CD4-positive, alpha-beta T cell treated with Interleukin-12 subunit alpha and Interleukin-12 subunit beta, for 1 hour (primary cell): Measurements from ENCODE around the gene FBXO28.

ENCODE experiments used
- DNase-seq: peaks from one replicate; pipeline ENCODE4 v3.0.0-alpha.2; 2020

FBXO28 gene

DNA sequence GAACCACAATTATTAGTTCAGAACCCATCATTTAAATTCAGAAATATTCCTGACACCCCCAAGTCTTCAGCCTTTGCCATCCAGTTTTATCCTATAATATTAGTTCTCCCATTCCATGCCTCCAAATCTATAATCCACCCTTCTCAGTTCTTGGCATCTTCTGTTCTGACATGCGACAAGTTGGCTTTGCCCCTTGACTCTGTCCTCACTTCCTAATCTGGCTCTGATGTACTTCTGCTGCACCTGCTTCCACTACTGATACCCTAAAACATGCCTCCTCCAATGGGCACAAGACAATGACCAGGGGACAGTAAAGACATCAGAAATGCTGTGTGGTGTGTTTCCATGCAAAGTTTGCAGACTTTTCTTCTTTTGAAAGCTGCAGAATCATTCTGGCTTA is 17.1 kb upstream of the FBXO28 start:
- DNase-seq = no peak

DNA sequence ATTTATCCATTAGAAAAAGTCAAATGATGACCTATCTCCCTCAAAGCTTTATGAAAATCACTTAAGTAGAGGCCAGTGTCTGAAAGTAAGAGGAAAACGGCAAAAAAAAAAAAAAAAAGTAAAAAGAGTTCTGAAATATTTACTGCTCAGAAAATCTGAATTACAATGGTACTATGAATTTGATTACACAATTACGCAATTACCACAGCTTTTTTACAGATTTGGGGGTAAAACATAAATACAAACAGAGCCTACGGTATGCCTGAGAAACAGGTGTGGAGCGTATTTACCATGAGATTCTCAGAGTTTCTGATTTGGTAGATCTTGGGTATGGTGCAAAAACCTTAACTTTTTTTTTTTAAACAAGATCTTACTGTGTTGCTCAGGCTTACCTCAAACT is 15.9 kb upstream of the FBXO28 start:
- DNase-seq = no peak

DNA sequence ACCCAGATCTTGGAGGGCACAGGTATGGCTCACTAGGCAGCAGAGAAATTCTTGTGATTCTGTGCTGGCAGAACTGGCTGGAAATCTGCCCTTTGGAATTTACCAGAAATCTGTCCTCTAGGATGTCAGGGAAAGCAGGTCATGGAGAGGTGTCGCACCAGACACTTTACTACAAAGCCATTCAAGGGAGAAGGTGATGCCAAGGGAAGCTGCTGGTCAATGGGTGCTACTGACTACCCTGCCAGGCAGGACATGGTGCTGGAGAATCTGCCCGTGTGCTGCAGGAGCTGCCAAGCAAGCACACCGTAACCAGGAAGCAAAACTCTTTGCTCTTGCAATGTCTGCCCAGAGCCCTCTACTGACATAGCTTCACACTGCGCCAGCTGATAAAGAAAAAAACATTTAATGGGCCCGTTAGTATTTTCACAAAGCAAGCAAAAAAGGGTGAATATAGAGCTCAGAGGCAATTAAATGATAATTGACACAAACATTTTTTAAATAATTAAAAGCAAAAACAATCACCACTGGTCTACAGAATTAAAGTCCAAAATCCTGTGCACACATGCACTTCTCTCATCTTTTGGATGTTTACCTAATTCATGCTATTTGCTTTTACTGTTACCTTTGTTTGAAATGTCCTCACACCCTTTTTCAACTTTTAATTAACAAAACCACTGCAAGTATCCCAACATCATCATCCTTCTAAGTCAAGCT is 7.2 kb upstream of the FBXO28 start:
- DNase-seq = peak; percentile 4

DNA sequence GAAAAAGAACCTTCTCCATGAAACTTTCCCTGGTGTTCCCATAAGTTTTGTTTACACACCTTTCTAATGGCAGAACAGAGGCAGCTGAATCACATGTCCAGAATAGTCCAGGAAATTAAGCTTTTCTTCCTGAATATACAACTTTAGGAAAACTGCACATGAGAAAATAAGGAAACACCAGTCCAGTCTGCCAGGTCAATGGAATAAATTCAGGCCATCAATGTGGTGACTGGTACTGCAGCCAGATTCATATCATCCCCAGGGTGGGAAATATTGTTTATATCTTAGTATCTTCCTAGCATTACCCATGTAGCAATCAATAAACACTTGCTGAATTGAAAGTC is 6.7 kb upstream of the FBXO28 start:
- no peak for DNase-seq

DNA sequence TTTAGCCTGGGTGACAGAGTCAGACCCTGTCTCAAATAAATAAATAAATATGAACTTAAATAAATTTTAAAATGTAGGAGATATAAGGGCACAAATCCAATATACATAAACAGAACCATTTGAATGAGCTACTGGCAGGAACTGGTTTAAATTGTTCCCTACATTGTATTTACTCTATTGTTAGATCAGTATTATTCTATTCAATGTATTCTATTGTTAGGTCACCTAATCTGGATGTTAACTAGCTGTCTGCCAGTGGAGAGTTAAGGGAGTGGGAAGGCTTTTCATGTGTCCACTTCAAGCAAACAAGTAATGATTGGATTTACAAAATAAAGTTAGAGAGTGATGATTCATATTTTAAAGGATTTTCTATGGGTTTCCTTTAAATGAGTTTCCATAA is 4.9 kb upstream of the FBXO28 start:
- no peak for DNase-seq

DNA sequence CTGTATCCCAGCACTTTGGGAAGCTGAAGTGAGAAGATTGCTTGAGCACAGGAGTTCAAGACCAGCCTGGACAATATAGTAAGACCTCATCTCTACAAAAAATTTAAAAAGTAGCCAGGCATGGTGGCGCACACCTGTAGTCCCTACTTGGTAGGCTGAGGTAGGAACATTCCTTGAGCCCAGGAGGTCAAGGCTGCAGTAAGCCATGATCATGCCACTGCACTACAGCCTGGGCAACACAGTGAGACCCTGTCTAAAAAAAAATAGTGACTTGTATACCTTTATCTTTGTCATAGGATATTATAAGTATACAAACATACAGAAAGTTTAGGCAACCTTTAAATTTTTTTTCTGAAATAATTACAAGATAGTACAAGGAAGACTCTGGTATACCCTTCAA is 3.9 kb upstream of the FBXO28 start:
- DNase-seq = no peak

DNA sequence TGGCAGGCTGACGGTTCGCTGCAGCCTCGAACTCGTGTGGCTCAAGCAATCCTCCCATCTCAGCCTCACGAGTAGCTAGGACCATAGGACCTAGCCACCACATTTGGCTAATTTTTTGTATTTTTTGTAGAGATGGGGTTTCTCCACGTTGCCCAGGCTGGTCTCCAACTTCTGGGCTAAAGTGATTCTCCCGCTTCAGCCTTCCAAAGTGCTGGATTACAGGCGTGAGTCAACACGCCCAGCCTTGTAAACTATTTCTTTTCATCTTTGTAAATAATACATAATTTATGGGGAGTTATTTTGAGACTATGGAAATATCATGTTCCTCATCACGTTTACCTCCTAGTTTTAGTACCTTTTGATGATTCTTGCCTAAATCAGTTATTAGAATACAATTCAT is 906 bp upstream of the FBXO28 start:
- no peak for DNase-seq

DNA sequence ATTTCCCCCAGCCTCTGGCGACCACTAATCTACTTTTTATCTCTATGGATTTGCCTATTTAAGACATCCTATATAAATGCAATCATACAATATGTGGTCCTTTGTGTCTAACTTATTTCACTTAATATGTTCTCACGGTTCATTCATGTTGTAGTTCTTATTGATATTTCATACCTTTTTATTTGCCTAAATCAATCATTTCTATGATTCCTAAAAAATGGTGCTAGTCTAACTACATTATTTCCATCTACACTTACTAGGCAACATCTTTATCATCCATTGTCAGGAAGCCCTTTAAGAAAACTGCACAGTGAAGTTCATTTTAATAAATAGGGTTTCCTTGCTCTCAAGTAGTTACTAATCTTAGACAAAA is 380 bp upstream of the FBXO28 start:
- DNase-seq = no peak

DNA sequence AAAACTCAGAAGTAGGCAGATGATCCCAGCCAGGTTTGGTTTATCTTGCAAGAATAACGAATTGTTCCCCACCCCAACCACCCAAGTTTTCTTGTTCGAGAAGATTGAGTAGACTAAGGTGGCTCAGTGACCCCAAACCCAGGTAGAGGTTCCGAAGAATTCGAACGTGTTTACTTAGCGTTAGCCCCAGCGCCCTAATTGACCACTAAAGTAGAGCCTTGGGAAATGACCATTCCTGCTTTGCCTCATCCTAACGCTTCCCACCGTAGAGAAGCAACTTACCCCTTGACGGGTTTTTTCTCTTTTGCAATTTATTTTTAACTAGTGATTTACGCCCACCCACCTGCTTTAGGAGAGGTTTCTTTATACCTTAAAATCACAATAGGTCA is 870 bp downstream of the FBXO28 start:
- no peak for DNase-seq

DNA sequence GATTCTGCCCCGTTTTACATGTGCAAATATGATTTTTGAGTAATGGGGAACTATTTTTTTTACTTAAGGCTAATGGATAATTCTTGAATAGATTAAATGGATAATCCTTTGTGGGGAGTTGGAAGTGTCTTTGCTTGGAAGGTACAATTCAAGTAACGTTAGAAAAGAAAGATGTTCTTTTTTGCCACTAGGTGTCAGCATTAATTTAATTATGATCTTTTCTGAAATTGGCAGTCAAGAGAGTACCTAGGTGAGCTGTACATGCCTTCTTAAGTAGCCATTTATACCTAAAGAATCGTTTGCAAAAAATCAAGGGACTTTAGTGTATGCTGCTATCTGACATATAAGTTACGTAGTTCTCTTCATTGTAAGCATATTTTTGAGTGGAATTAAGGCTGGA is 2.2 kb downstream of the FBXO28 start:
- peak; percentile 61 for DNase-seq

DNA sequence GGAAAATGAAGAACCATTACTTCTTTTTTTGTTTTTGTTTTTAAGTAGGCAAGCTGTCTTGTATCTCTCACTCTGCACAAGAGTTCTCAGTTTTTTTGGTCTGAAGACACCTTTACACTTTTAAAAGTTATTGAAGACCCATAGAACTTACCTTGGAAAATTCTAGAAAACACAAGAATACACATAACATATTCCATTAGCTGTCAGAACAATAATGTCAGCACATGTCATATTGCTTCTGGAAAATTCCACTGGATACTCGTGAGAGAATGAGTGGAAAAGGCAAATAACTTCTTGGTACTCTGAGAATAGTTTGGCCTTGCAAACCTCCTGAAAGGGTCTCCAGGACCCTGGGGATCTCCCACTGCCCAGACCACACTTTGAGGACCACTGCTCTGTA is 4.8 kb downstream of the FBXO28 start:
- no peak for DNase-seq

DNA sequence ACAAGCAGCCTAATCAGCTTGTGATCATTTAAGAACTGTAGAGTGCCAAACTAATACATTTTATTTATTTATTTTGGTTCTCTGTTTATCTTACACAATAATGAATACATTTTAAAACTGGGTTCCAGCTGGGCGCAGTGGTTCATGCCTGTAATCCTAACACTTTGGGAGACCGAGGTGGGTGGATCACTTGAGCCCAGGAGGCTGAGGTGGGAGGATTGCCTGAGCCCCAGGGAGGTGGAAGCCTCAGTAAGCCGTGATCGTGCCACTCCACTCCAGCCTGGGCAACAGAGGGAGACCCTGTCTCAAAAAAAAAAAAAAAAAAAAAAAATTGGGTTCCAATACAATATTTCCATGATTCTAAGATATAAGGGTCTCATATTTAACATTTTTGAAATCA is 9.2 kb downstream of the FBXO28 start:
- DNase-seq = no peak

DNA sequence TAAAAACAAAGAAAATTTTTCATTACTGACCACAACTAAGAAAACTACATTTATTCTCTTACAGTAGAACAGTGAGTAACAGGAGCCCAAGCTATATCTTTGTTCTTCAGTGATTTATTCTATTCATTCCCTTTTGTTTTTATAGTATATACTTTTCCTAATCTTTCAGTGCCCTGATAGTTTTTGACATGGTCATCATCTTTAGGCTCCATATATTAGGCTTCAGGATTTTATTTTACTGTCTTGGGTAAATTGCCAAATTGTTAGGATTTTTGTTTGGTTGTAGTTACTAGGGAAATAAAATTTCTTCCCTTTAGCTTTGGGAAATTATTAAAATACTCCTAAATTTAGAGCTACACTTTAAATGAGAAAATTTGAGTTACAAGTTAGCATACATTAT is 10.3 kb downstream of the FBXO28 start:
- no peak for DNase-seq

DNA sequence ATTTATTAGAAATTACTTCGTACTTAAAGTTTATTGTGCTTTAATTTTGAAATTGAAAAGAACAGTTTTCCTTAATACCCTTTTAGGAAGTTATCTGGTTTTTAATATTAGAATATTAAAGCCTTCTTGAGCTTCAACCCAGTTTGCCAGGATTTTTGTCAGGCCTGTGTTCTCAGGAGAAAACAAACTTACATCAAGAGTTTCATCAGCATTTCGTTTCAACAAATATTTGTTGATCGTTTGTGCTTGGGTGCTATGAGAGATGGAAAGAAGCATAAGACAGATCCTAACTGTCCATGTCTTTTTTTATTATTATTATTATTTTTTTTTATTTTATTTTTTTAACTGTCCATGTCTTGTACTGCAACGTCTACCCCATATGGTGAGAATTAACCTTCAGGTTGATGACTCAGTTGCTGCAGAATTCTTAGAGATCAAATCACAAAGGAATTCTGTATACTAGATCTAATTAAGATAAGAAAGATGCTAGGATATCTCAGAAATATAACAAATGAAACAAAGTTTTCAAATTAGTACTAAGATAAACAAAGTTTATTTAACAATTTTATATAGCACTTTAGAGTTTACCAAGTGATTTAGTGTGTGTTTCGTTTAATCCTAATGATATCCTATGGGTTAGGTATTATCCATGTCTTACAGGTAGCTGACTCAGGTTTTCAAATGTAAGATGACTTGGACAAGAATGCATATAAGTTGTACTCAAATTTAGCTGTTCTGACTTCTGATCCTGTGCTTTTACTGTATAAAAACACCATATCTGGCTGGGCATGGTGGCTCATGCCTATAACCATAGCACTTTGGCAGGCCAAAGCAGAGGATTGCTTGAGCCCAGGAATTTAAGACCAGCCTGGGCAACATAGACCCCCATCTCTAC is 14.3 kb downstream of the FBXO28 start:
- DNase-seq = no peak

DNA sequence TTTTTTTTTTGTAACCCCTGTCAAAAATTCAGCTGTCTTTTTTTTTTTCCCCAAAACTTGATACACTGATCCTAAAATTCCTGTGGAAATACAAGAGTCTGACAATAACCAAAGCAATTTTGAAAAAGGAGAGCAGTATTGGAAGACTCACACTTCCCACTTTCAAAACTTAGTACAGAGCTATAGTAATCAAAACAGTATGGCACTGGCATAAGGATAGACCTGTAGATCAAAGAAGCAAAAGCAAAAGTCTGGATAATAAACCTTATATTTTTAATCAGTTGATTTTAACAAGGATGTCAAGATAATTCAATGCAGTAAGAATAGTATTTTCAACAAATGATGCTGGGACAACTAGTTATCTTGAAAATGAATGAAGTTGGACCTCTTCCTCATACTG is 17.3 kb downstream of the FBXO28 start:
- no peak for DNase-seq

DNA sequence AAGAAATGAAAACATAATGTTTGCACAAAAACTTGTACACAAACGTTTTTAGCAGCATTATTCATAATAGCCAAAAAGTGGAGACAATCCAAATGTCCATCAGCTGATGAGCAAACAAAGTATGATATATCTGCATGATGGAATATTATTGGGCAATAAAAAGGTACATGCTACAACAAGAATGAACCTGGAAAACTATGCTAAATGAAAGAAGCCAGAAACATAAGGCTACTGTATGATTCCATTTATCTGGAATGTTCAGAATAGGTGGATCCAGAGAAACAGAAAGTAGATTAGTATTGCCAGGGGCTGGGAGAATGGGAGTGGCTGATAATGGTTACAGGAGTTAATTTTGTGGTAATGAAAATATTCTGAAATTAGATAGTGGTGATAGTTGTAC is 19.0 kb downstream of the FBXO28 start:
- no peak for DNase-seq

DNA sequence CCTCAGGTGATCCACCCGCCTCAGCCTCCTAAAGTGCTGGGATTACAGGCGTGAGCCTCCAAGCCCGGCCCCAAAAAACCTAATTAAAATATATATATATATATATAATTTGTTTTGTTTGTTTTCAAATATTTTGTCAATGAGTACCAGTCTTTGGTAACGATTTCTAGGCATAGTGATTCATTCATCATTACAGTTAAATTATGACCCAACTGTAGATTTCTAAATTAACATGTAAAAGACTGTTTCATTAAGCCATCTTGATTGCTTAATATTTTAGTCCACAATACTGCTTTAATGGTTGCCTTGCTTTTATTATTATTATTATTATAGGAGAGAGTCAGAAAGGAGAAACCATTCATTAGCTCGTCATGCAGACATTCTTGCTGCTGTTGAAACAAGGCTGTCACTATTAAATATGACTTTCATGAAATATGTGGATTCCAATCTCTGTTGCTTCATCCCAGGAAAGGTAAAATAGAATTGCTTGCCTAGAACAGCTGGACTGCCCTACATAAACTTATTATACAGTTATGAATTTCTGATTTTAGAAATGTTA is 19.9 kb downstream of the FBXO28 start:
- no peak for DNase-seq

DNA sequence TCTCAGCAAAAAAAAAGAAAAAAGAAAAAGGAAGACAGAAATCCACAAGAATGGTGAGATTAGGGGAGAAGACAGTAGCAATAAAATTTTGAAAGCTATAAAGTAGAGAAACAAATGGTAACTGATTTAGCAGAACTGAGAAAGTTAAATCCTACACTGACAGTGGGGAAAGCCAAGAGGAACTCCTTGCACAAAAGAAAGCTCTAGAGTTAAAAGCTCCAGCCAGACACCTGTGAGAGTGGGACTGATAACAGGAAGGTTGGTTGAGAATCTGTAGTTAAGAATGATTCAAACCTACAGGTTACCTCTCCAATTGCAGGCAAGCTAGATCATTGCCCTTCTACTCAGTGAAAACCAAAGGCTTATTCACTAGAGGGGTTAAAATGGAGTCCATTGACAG is 23.6 kb downstream of the FBXO28 start:
- no peak for DNase-seq

DNA sequence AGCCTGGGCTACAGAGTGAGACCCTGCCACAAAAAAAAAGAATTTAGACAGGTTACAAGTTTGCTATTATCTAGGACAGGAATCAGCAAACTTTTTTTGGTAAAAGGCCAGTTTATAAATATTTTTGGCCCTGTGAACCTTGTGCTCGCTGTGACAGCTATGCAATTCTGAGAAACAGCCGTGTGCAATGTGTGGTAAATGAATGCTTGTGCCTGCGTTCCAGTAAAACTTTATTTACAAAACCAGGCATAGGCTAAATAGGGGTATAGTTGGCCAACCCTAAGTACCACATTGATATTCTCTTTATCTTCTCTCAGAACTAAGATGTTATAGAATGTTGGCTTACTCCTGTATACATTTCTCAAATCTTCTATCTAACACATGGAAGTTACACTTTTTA is 24.3 kb downstream of the FBXO28 start:
- no peak for DNase-seq

DNA sequence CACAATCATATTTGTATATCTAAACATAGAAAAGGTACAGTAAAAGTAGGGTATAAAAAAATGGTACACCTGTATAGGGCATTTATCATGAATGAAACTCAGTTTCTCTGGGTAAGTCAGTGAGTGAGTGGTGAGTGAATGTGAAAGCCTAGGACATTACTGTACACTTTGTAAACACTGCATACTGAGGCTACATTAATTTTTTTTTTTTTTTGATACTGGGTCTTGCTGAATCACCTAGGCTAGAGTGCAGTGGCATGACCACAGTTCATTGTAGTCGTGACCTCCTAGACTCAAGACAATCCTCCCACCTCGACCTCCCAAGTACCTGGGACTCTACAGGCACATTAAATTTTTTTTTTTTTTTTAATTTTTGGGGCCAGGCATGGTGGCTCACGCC is 27.8 kb downstream of the FBXO28 start:
- DNase-seq = no peak

DNA sequence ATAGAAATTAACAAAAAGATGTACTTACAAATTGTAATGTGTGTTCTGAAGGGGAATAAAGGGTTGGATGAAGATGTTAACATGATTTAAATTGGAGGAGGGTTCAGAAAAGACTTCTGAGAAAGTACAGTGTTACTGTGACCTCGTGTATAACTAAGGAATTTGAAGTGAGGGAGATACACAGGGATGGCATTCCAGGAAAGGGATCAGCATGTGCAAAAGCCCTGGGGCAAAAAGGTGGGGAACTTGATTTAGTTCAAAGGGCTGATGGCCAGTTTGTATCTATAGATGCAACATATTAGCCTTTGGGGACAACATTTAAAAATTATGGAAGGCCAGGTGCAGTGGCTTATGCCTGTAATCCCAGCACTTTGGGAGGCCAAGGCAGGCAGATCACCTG is 35.8 kb downstream of the FBXO28 start:
- DNase-seq = no peak

DNA sequence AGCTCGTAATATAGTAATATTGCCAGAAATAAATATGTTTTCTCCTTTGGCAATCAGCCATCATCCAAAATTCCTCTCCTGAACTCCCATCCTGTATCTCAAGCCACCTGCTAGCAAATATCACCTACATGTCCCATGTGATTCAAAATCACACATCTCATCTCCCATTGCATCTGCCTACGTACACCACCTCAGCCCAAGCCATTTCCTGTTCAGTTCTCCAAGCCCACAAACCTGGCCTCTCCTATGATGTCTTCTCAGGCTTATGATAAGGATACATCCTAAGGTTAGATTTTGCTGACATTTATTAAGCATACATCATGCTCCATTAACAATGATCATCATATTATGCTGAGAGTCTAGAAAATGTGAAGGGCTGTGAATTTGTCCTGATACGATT is 37.2 kb downstream of the FBXO28 start:
- DNase-seq = no peak

DNA sequence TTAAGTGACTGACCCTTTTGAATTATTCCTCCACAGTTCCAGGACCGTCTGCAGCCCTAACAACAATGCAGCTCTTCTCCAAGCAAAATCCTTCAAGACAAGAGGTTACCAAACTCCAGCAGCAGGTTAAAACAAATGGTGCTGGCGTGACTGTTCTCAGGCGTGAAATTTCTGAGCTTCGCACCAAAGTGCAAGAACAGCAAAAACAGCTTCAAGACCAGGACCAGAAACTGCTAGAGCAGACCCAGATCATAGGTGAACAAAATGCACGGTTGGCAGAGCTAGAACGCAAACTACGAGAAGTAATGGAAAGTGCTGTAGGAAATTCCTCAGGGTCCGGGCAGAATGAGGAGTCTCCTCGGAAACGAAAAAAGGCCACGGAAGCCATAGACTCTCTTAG is 43.4 kb downstream of the FBXO28 start:
- DNase-seq = no peak

DNA sequence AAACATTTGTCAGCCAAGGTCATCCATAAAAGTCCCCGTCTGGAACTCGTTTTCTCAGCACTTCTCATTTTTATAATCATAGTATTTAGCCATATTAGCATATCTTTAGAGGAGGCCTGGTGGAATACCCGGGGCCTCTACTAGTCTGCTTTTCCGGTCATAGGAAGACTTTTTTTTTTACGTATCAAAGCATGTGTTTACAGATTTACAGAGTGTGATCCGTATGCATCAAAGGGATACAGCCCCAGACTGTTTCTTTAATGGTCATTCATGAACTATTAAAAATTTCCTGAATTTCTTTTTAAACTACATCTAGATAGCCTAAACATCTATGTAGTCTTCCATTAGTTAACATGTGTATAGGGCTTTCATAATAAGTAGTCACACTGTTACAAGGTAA is 45.6 kb downstream of the FBXO28 start:
- DNase-seq = no peak
